Stomach (tissue), 4 donors: Measurements from ENCODE around the gene GLB1L3.

Source experiments
- POLR2AphosphoS5 ChIP-seq, 3 donors: sonication (generic); formaldehyde crosslinking; IDR thresholded peaks; one replicate each; pipeline ENCODE4 v1.6.1; 2016; ENCODE audit warnings: antibody characterized with exemption in 3 of 3
- TF ChIP-seq, protein P1 (sequence below), 7 experiments: fragments of 450-650 bp in 4 of 7; fragments of 200-600 bp in 3 of 7; sonication (generic) in 3 of 7; IDR thresholded peaks; one replicate each; pipeline ENCODE4 v1.5.1; 2016 to 2019; ENCODE audit warnings: antibody characterized with exemption in 7 of 7, control low read depth in 2 of 7, mild to moderate bottlenecking in 1 of 7

DNA sequence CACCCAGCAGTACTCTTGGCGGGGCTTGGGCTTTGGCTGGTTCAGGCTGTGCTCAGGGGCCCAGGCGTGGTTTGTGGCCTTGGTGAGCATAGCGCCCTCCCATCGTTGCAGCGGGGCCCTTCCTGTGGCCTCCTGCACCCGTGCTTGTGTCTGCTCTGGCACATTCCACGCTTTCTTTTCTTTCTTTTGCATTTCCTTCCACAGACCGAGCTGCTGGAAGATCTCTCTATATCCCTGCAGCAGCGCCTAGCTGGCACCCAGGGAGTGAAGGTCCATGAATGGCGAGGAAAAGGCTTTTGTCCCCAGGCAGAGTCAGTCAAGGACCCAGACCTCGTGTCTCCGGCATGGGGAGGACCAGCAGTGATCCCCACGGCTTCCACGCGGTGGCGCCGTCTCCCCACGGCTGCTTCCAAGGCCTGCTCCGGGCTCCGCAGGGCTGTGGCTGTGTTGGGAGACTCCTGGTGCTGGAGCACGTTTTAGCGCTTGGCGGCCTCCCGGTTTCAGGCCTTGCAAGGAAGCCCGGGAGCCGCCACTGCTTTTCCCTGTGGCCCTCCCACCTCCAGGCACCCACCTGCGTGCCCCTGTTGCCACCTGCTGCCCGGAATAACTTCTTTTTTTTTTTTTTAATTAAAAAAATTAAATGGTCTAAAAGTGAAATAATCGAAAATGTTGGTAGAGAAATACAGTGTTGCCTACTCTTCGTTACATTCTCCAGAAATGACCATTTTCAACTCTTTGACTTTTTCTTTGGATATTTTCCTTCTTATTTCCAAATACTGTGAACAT, 84.1 kb downstream of the GLB1L3 start:
- peak in 1 of 3 donors; percentile 49 for TF ChIP-seq POLR2AphosphoS5 (IDR thresholded peaks at IDR 0.05)
- TF ChIP-seq, protein P1, sequence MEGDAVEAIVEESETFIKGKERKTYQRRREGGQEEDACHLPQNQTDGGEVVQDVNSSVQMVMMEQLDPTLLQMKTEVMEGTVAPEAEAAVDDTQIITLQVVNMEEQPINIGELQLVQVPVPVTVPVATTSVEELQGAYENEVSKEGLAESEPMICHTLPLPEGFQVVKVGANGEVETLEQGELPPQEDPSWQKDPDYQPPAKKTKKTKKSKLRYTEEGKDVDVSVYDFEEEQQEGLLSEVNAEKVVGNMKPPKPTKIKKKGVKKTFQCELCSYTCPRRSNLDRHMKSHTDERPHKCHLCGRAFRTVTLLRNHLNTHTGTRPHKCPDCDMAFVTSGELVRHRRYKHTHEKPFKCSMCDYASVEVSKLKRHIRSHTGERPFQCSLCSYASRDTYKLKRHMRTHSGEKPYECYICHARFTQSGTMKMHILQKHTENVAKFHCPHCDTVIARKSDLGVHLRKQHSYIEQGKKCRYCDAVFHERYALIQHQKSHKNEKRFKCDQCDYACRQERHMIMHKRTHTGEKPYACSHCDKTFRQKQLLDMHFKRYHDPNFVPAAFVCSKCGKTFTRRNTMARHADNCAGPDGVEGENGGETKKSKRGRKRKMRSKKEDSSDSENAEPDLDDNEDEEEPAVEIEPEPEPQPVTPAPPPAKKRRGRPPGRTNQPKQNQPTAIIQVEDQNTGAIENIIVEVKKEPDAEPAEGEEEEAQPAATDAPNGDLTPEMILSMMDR (IDR thresholded peaks at IDR 0.05) = peak in 5 of 7 experiments; percentile 76 to 94 (median 81)
